ENCODE measurements around the gene CALD1. TPM values are rescaled to one million over a fixed set of nuclear protein-coding genes. Genes with fewer than 3 reads are reported as not detected.

Gene CALD1
- total RNA-seq, 2 experiments from 2014 or later: 0.33 TPM; not detected in 1

GRCh38 chr7:134878746-134879357 is 99.4 kb downstream of the CALD1 start:
- no peaks in the 10 kb centered on the region for H3K27me3 ChIP-seq (ENCODE audit: control insufficient read depth in 1 of 2, insufficient read depth in 2 of 2, low read length in 2 of 2)
- POLR2A ChIA-PET: interaction anchor here (1.1 kb wide), 1 partner anchor 291 kb away, joined by 3 read pairs; the partner anchor contains the start of gene CYREN
- DNase-seq: no peak

GRCh38 chr7:134879815-134880475 is 100.5 kb downstream of the CALD1 start:
- POLR2A ChIA-PET: no interaction called here

More at GRCh38 chr7:134878746-134879357, 99.4 kb downstream of the CALD1 start:
- H3K4me1 ChIP-seq (ENCODE audit: insufficient read depth, low read length): no peaks in the 10 kb centered on the region
- no peak overlapping the region for H3K27ac ChIP-seq (ENCODE audit: low read depth in 1 of 2, low read length in 2 of 2)
- Mint-ChIP-seq H3K4me1 (ENCODE audit: low read depth) (no peaks in the 10 kb centered on the region), H3K9me3 (no peaks in the 10 kb centered on the region), H3K27me3 (no peaks in the 10 kb centered on the region), H3K36me3 (ENCODE audit: low read depth) (no peaks in the 10 kb centered on the region), H3K27ac (no peak overlapping the region), H3K4me3 (no peak overlapping the region)
- TF ChIP-seq CTCF (IDR thresholded peaks at IDR 0.05): no peak
- H3K36me3 ChIP-seq (ENCODE audit: insufficient read depth, low read length): no peaks in the 10 kb centered on the region
- H3K9me3 ChIP-seq (ENCODE audit: control insufficient read depth in 1 of 2, insufficient read depth in 1 of 2, low read length in 2 of 2): no peaks in the 10 kb centered on the region
- H3K4me3 ChIP-seq (ENCODE audit: low read length): no peak overlapping the region
- ATAC-seq (ENCODE audit: poor library complexity): no peak
- intact Hi-C loops (cut with DNase I, micrococcal nuclease): no loop called here
- CTCF ChIA-PET: interaction anchor here (0.6 kb wide), 1 partner anchor 50 kb away, joined by 3 read pairs; no protein-coding TSS in a partner anchor

GRCh38 chr7:134882481-134882880 is 103.0 kb downstream of the CALD1 start:
- POLR2A ChIA-PET: no interaction called here
- Histone ChIP-seq H3K27me3 (ENCODE audit: control insufficient read depth in 1 of 2, insufficient read depth in 2 of 2, low read length in 2 of 2) (no peaks in the 10 kb centered on the region), H3K4me3 (ENCODE audit: low read length) (no peak overlapping the region), H3K9me3 (ENCODE audit: control insufficient read depth in 1 of 2, insufficient read depth in 1 of 2, low read length in 2 of 2) (no peaks in the 10 kb centered on the region), H3K27ac (ENCODE audit: low read depth in 1 of 2, low read length in 2 of 2) (no peak overlapping the region), H3K36me3 (ENCODE audit: insufficient read depth, low read length) (no peaks in the 10 kb centered on the region), H3K4me1 (ENCODE audit: insufficient read depth, low read length) (peaks cover 5% of the 10 kb centered on the region)
- no peak overlapping the region for H3K27ac Mint-ChIP-seq
- H3K36me3 Mint-ChIP-seq (ENCODE audit: low read depth): no peaks in the 10 kb centered on the region
- TF ChIP-seq CTCF (IDR thresholded peaks at IDR 0.05): no peak
- H3K27me3 Mint-ChIP-seq: no peaks in the 10 kb centered on the region
- DNase-seq (no peak), ATAC-seq (ENCODE audit: poor library complexity) (no peak)
- CTCF ChIA-PET: no interaction called here
- intact Hi-C loops (cut with DNase I, micrococcal nuclease): no loop called here
- no peaks in the 10 kb centered on the region for H3K9me3 Mint-ChIP-seq
- H3K4me1 Mint-ChIP-seq (ENCODE audit: low read depth): peaks cover 20% of the 10 kb centered on the region
- H3K4me3 Mint-ChIP-seq: no peak overlapping the region

More at GRCh38 chr7:134879815-134880475, 100.5 kb downstream of the CALD1 start:
- no peaks in the 10 kb centered on the region for H3K4me1 ChIP-seq (ENCODE audit: insufficient read depth, low read length)
- CTCF ChIA-PET: no interaction called here
- Mint-ChIP-seq H3K4me3 (no peak overlapping the region), H3K4me1 (ENCODE audit: low read depth) (no peaks in the 10 kb centered on the region), H3K36me3 (ENCODE audit: low read depth) (no peaks in the 10 kb centered on the region), H3K27me3 (no peaks in the 10 kb centered on the region), H3K27ac (no peak overlapping the region), H3K9me3 (no peaks in the 10 kb centered on the region)
- TF ChIP-seq CTCF (IDR thresholded peaks at IDR 0.05): no peak
- no peak overlapping the region for H3K27ac ChIP-seq (ENCODE audit: low read depth in 1 of 2, low read length in 2 of 2)
- H3K27me3 ChIP-seq (ENCODE audit: control insufficient read depth in 1 of 2, insufficient read depth in 2 of 2, low read length in 2 of 2): no peaks in the 10 kb centered on the region
- intact Hi-C loops (cut with DNase I, micrococcal nuclease): no loop called here
- DNase-seq: no peak
- no peak for ATAC-seq (ENCODE audit: poor library complexity)
- H3K4me3 ChIP-seq (ENCODE audit: low read length): no peak overlapping the region
- H3K9me3 ChIP-seq (ENCODE audit: control insufficient read depth in 1 of 2, insufficient read depth in 1 of 2, low read length in 2 of 2): no peaks in the 10 kb centered on the region
- H3K36me3 ChIP-seq (ENCODE audit: insufficient read depth, low read length): no peaks in the 10 kb centered on the region
